ENCODE data around the gene DHFR2. TPM values are rescaled to one million over a fixed set of nuclear protein-coding genes. Genes with fewer than 3 reads are reported as not detected.

The DHFR2 gene
- total RNA-seq, 2 donors from 2014 or later, result 6.6 to 7.8 TPM

GRCh38 chr3:94019659-94020058 is 43.1 kb downstream of the DHFR2 start:
- intact Hi-C loops (cut with DNase I, micrococcal nuclease), result loop anchor here in 1 of 2 donors (10.0 kb wide), 1 partner anchor 45 kb away; the partner anchor contains the start of genes DHFR2 and NSUN3
- ATAC-seq (no peak), DNase-seq (no peak)

GRCh38 chr3:94015025-94015424 is 47.7 kb downstream of the DHFR2 start:
- ATAC-seq, result no peak
- DNase-seq, result no peak
- intact Hi-C loops (cut with DNase I, micrococcal nuclease), result loop anchor here in 1 of 2 donors (10.0 kb wide), 1 partner anchor 50 kb away; the partner anchor contains the start of genes DHFR2 and NSUN3

GRCh38 chr3:94012185-94012584 is 50.5 kb downstream of the DHFR2 start:
- DNase-seq, result no peak
- intact Hi-C loops (cut with DNase I, micrococcal nuclease), result loop anchor here in 1 of 2 donors (10.0 kb wide), 1 partner anchor 53 kb away; the partner anchor contains the start of genes DHFR2 and NSUN3
- ATAC-seq, result no peak

GRCh38 chr3:94011233-94011711 is 51.4 kb downstream of the DHFR2 start:
- intact Hi-C loops (cut with DNase I, micrococcal nuclease), result loop anchor here in 1 of 2 donors (10.0 kb wide), 1 partner anchor 54 kb away; the partner anchor contains the start of genes DHFR2 and NSUN3
- no peak for ATAC-seq
- no peak for DNase-seq

GRCh38 chr3:94009608-94010007 is 53.1 kb downstream of the DHFR2 start:
- DNase-seq, result no peak
- intact Hi-C loops (cut with DNase I, micrococcal nuclease), result loop anchor here in 1 of 2 donors (10.0 kb wide), 1 partner anchor 55 kb away; the partner anchor contains the start of genes DHFR2 and NSUN3
- ATAC-seq, result no peak

- intact Hi-C loops (cut with DNase I, micrococcal nuclease), result no loop called here
- ATAC-seq (no peak), DNase-seq (no peak)
Measured at GRCh38 chr3:94008253-94008652, 54.5 kb downstream of the DHFR2 start.

Other genes with a start within 250 kb of the DHFR2 start
- 10 to 100 TPM; 16.1 to 33.0 TPM for gene PROS1, start 89.0 kb downstream of the DHFR2 start, total RNA-seq
- 1 to 10 TPM; 1.7 to 4.1 TPM for gene ARL13B, start 82.8 kb downstream of the DHFR2 start, total RNA-seq
- 10 to 100 TPM; 20.4 to 23.4 TPM for gene STX19, start 34.3 kb downstream of the DHFR2 start, total RNA-seq
- 10 to 100 TPM; 20.0 to 21.9 TPM for gene NSUN3, start 145 bp upstream of the DHFR2 start, total RNA-seq